ENCODE results near the gene TSSK2.
"Not testable (repeated sequence)": the region's sequence is repeated elsewhere in the genome, so short reads cannot be mapped to it uniquely, and the experiment has no call there.

The TSSK2 gene

GRCh38 chr22:19147195-19147780 lies 16.2 kb downstream of the TSSK2 start:
- DNase-seq (ENCODE audit: insufficient read length, low spot score) (no peak), FAIRE-seq (no peak)
- TF ChIP-seq TAF1 (IDR thresholded peaks at IDR 0.05; ENCODE audit: low read depth, low read length) (no peak), POU2F2 (IDR thresholded peaks at IDR 0.05; ENCODE audit: low read depth, low read length) (no peak), POLR2AphosphoS5 (IDR thresholded peaks at IDR 0.05; ENCODE audit: low read depth, low read length) (no peak), PAX5 (IDR thresholded peaks at IDR 0.05; ENCODE audit: insufficient read depth, low read length, severe bottlenecking) (no peak), SPI1 (IDR thresholded peaks at IDR 0.05; ENCODE audit: low read depth, low read length) (no peak), POLR2A (IDR thresholded peaks at IDR 0.05; ENCODE audit: low read depth, low read length) (no peak)

GRCh38 chr22:19148417-19149046 lies 17.4 kb downstream of the TSSK2 start:
- no peak for DNase-seq (ENCODE audit: insufficient read length, low spot score)
- no peak for FAIRE-seq
- TF ChIP-seq POLR2AphosphoS5 (IDR thresholded peaks at IDR 0.05; ENCODE audit: low read depth, low read length) (no peak), PAX5 (IDR thresholded peaks at IDR 0.05; ENCODE audit: insufficient read depth, low read length, severe bottlenecking) (no peak), POU2F2 (IDR thresholded peaks at IDR 0.05; ENCODE audit: low read depth, low read length) (no peak), SPI1 (IDR thresholded peaks at IDR 0.05; ENCODE audit: low read depth, low read length) (no peak), TAF1 (IDR thresholded peaks at IDR 0.05; ENCODE audit: low read depth, low read length) (no peak), POLR2A (IDR thresholded peaks at IDR 0.05; ENCODE audit: low read depth, low read length) (no peak)

GRCh38 chr22:19149047-19149883 lies 18.2 kb downstream of the TSSK2 start:
- TF ChIP-seq PAX5 (IDR thresholded peaks at IDR 0.05; ENCODE audit: insufficient read depth, low read length, severe bottlenecking) (no peak), POU2F2 (IDR thresholded peaks at IDR 0.05; ENCODE audit: low read depth, low read length) (no peak), SPI1 (IDR thresholded peaks at IDR 0.05; ENCODE audit: low read depth, low read length) (no peak), POLR2AphosphoS5 (IDR thresholded peaks at IDR 0.05; ENCODE audit: low read depth, low read length) (no peak), TAF1 (IDR thresholded peaks at IDR 0.05; ENCODE audit: low read depth, low read length) (no peak), POLR2A (IDR thresholded peaks at IDR 0.05; ENCODE audit: low read depth, low read length) (no peak)
- DNase-seq (ENCODE audit: insufficient read length, low spot score) (no peak), FAIRE-seq (no peak)

GRCh38 chr22:19149991-19150390 lies 18.9 kb downstream of the TSSK2 start, which contains the start of gene GSC2:
Gene GSC2, minus strand, starts transcription at chr22:19150292. Its CDS starts 9 bp downstream, at chr22:19150283.
- TF ChIP-seq TAF1 (IDR thresholded peaks at IDR 0.05; ENCODE audit: low read depth, low read length) (no peak), POLR2AphosphoS5 (IDR thresholded peaks at IDR 0.05; ENCODE audit: low read depth, low read length) (no peak), PAX5 (IDR thresholded peaks at IDR 0.05; ENCODE audit: insufficient read depth, low read length, severe bottlenecking) (no peak), SPI1 (IDR thresholded peaks at IDR 0.05; ENCODE audit: low read depth, low read length) (no peak), POLR2A (IDR thresholded peaks at IDR 0.05; ENCODE audit: low read depth, low read length) (no peak), POU2F2 (IDR thresholded peaks at IDR 0.05; ENCODE audit: low read depth, low read length) (no peak)
- DNase-seq (ENCODE audit: insufficient read length, low spot score) (no peak), FAIRE-seq (no peak)

GRCh38 chr22:19150482-19151328 lies 19.6 kb downstream of the TSSK2 start:
- TF ChIP-seq PAX5 (IDR thresholded peaks at IDR 0.05; ENCODE audit: insufficient read depth, low read length, severe bottlenecking) (no peak), TAF1 (IDR thresholded peaks at IDR 0.05; ENCODE audit: low read depth, low read length) (no peak), POLR2A (IDR thresholded peaks at IDR 0.05; ENCODE audit: low read depth, low read length) (no peak), POLR2AphosphoS5 (IDR thresholded peaks at IDR 0.05; ENCODE audit: low read depth, low read length) (no peak), POU2F2 (IDR thresholded peaks at IDR 0.05; ENCODE audit: low read depth, low read length) (no peak), SPI1 (IDR thresholded peaks at IDR 0.05; ENCODE audit: low read depth, low read length) (no peak)

GRCh38 chr22:19151329-19152191 lies 20.5 kb downstream of the TSSK2 start:
- DNase-seq (ENCODE audit: insufficient read length, low spot score) = no peak
- TF ChIP-seq POLR2AphosphoS5 (IDR thresholded peaks at IDR 0.05; ENCODE audit: low read depth, low read length) (no peak), PAX5 (IDR thresholded peaks at IDR 0.05; ENCODE audit: insufficient read depth, low read length, severe bottlenecking) (no peak), POLR2A (IDR thresholded peaks at IDR 0.05; ENCODE audit: low read depth, low read length) (no peak), POU2F2 (IDR thresholded peaks at IDR 0.05; ENCODE audit: low read depth, low read length) (no peak), SPI1 (IDR thresholded peaks at IDR 0.05; ENCODE audit: low read depth, low read length) (no peak), TAF1 (IDR thresholded peaks at IDR 0.05; ENCODE audit: low read depth, low read length) (no peak)

More at GRCh38 chr22:19150482-19151328, 19.6 kb downstream of the TSSK2 start:
- FAIRE-seq (no peak), DNase-seq (ENCODE audit: insufficient read length, low spot score) (no peak)

GRCh38 chr22:19152942-19153883 lies 22.1 kb downstream of the TSSK2 start:
- TF ChIP-seq SPI1 (IDR thresholded peaks at IDR 0.05; ENCODE audit: low read depth, low read length) (no peak), POU2F2 (IDR thresholded peaks at IDR 0.05; ENCODE audit: low read depth, low read length) (no peak), PAX5 (IDR thresholded peaks at IDR 0.05; ENCODE audit: insufficient read depth, low read length, severe bottlenecking) (no peak), POLR2A (IDR thresholded peaks at IDR 0.05; ENCODE audit: low read depth, low read length) (no peak), TAF1 (IDR thresholded peaks at IDR 0.05; ENCODE audit: low read depth, low read length) (no peak), POLR2AphosphoS5 (IDR thresholded peaks at IDR 0.05; ENCODE audit: low read depth, low read length) (no peak)
- DNase-seq (ENCODE audit: insufficient read length, low spot score) = no peak
- FAIRE-seq = no peak

More at GRCh38 chr22:19151329-19152191, 20.5 kb downstream of the TSSK2 start:
- no peak for FAIRE-seq

GRCh38 chr22:19156109-19156508 lies 25.0 kb downstream of the TSSK2 start:
- DNase-seq (ENCODE audit: insufficient read length, low spot score); FAIRE-seq: not testable (repeated sequence)

GRCh38 chr22:19158649-19159048 lies 27.5 kb downstream of the TSSK2 start:
- not testable (repeated sequence) for FAIRE-seq

More at GRCh38 chr22:19158649-19159048, 27.5 kb downstream of the TSSK2 start:
- not testable (repeated sequence) for DNase-seq (ENCODE audit: insufficient read length, low spot score)
